ENCODE data around the gene NUDT13.

Gene NUDT13

DNA sequence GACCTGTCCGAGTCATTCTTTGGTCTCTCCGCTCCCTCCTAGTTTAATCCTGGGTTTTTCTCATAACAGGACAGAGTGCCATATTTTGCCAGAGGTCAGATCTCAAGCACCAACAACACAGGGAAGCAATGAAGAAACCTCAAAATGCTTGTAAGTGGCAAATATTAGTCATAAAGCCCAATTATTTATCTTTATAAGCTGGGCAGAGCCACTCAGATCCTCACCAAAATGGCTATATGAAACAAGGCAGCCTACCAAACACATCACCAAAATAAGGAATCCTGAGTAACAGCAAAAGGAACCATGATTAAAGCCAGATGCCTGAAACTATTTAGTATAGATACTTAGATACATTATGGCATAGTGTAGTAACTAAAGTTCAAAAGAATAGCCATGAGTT, 52.8 kb downstream of the NUDT13 start:
- DNase-seq (ENCODE audit: low spot score): no peak

DNA sequence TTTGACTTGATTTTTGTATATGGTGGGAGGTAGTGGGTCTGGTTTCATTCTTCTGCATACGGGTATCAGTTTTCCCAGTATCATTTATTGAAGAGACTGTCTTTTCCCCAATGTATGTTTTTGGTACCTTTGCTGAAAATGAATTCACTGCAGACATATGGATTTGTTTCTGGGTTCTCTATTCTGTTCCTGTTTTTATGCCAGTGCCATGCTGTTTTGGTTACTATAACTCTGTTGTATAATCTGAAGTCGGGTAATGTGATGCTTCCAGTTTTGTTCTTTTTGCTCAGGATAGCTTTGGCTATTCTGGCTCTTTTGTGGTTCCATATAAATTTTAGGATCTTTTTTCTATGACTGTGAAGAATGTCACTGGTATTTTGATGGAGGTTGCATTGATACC, 56.7 kb downstream of the NUDT13 start:
- DNase-seq (ENCODE audit: low spot score): no peak

DNA sequence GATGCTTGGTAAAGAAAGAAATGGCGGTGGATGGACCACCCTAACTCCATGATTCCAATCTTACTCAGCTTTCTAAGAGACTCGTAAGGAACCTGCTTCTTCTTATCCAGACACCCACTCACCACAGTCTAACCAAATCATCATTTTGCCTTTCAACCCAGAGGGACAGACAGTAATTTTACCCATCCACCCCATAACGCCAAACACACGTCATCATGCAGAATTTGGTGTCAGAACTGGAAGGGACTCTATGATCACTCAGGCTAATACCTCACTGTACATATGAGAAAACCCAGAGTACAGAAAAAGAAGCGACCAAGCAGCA, 57.2 kb downstream of the NUDT13 start:
- peak; percentile 24 for DNase-seq (ENCODE audit: low spot score)

DNA sequence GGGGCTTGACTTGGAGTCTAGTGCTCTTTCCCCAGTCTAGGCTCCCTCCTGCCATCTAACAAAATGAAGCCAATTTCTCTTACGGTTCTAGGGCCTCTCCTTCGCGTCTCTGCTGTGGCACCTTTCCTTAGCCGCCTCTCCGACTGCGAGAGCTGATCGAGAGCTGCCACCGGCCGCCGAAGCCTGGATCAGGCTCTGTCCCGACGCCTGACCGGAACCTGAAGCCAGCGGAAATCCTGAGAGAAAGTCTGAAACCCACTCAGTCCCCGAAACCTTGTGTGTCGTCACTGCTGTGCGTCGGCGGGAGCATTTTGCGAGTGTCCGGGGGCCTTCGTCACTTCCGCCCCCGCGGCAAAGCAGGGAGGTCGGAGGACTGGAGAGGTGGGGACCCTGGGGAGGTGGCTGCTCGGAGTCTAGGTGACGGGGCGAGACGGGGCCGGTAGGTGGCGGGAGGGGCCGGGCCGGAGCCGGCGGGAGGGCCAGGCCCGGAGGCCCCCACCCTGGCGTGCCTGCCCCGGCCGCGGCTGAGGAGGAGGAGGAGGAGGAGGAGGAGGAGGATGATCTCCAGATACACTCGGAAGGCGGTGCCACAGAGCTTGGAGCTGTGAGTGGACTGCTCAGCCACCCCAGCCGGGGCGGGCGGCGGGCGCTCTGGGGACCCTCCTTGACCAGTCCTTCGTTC, 57.7 kb downstream of the NUDT13 start, which contains the start of the genes ECD and FAM149B1:
ECD (minus strand) TSS at position 226 of the 682 bp plus-strand sequence. CDS start 4,071 bp downstream, outside the sequence.
FAM149B1 (plus strand) TSS at position 337 of the 682 bp plus-strand sequence; CDS start at position 558, 221 bp downstream.
- DNase-seq (ENCODE audit: low spot score): peak; percentile 96

DNA sequence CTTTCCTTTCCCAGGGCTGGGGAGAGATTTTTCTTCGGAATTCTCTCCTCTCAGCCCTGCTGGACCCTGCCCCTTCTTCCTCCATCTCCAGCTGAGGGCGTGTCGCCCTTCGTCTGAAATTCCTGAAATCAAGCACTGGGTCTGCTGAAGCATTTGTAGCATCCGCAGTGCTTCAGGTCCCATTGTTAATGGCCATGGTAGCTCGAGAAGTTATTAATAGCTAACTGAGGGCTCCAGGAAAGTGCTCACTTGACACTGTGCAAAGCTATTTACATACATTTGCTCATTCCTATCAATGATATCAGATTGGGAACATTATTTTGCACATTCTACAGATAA, 58.2 kb downstream of the NUDT13 start:
- no peak for DNase-seq (ENCODE audit: low spot score)

DNA sequence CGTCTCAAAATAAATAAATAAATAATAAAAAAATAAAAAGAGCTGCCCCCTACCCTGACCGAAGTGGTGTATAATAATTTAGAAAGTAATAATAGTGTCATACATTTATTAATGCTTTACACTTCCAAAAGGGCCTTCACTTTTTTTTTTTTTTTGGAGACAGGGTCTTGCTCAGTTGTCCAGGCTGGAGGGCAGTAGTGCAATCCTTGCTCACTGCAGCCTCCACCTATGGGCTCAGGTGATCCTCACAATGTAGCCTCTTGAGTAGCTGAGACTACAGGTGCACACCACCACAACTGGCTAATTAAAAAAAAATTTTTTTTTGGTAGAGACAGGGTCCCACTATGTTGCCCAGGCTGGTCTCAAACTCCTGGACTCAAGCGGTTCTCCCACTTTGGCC, 59.1 kb downstream of the NUDT13 start:
- no peak for DNase-seq (ENCODE audit: low spot score)

DNA sequence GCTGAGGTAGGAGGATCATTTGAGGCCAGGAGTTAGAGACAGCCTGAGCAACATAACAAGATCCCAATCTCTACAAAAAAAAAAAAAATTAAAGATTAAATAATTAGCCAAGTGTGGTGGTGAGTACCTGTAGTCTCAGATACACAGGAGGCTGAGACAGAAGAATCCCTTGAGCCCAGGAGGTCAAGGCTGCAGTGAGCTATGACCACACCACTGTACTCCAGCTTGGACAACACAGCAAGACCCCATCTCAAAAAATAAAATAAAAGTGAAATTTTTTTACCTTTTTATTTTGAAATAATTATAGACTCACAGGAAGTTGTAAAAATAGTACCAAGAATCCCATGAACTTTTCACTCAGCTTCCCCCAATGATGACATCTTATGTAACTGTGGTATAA, 62.6 kb downstream of the NUDT13 start:
- DNase-seq (ENCODE audit: low spot score): no peak

DNA sequence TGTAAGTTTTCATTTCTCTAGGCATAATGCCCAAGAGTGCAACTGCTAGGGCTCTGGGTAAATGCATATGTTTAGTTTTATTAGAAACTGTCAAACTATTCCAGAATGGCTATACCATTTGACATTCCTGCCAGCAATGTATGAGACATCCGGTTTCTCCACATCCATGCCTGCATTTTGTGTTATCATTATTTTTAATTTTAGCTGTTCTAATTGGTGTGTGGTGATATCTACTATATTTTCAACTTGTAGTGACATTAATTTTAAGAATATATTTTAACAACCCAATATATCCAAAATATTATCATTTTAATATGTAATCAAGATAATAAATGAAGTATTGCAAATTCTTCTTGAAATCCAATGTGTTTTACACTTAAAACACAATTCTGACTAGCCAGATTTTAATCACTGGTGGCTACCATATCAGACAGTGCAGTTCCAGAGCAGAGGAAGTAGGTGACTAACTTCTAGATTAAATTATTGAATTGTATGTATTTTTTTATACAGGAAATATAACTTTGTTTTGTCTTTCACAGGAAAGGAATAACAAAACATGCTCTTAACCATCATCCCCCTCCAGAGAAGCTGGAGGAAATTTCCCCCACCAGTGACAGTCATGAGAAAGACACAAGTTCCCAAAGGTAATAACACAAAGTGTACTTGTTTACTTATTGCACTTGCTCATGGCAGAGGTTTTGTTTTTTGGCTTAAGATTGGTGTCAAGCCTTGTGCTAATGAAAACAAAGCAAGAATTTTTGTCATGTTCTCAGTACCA, 64.1 kb downstream of the NUDT13 start:
- DNase-seq (ENCODE audit: low spot score): no peak

All from AG20443 (cell line).